ENCODE data around the gene HAS3.
"Not testable (repeated sequence)": the region's sequence is repeated elsewhere in the genome, so short reads cannot be mapped to it uniquely, and the experiment has no call there.

The HAS3 gene

DNA sequence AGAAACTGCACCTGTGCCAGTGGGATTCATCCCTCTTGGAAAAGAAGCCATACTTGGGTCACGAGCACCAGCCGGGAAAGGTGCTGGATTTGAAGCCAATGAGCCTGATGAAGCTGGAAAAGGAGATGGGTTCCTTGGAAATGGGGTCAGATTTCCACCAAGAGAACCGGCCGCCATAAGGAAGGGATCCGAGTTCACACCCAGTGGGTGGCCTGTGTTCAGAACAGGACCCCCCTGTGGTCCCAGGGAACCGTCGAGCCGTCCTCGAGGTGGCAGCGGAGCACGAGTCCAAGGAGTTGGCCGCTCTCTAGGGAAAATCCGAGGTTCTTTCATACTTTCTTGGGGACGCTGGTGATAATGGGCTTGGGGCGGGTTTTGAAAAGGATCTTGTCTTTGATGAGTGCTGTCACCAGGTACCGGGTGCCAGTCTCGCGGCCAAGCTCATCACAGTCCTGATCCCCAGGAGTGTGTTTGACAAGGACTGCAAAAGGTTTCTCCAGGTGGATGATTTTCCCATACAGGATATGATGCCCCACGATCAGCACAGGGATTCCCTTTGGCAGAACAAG lies 14.7 kb downstream of the HAS3 start:
- H3K4me3 ChIP-seq (replicated peaks; ENCODE audit: low read depth, low read length) = no peak overlapping the region
- DNase-seq (ENCODE audit: extremely low read depth, low read depth) = no peak
- TF ChIP-seq CTCF (IDR thresholded peaks at IDR 0.05; ENCODE audit: low read depth, low read length, missing control alignments) = no peak

DNA sequence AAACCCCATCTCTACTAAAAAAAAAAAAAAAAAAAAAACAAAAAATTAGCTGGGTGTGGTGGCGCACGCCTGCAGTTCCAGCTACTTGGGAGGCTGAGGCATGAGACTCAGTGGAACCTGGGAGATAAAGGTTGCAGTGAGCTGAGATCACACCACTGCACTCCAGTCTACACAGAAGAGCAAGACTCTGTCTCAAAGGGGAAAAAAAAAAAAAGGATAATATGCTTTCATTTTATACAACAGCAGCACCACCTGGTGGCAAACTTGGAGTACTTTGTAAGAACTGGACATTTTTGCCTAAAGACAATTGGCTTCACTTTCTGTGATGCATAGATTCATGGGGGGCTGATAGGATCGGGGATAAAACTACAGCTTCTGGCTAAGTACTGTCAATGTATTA lies 18.5 kb downstream of the HAS3 start:
- peak; percentile 49 for TF ChIP-seq CTCF (IDR thresholded peaks at IDR 0.05; ENCODE audit: low read depth, low read length, missing control alignments)
- DNase-seq (ENCODE audit: extremely low read depth, low read depth) = no peak

GRCh38 chr16:69124406-69124805 lies 19.0 kb downstream of the HAS3 start:
- not testable (repeated sequence) for H3K4me3 ChIP-seq (replicated peaks; ENCODE audit: low read depth, low read length); DNase-seq (ENCODE audit: extremely low read depth, low read depth)

More for the DNA sequence above, 18.5 kb downstream of the HAS3 start:
- H3K4me3 ChIP-seq (replicated peaks; ENCODE audit: low read depth, low read length) = no peak overlapping the region

DNA sequence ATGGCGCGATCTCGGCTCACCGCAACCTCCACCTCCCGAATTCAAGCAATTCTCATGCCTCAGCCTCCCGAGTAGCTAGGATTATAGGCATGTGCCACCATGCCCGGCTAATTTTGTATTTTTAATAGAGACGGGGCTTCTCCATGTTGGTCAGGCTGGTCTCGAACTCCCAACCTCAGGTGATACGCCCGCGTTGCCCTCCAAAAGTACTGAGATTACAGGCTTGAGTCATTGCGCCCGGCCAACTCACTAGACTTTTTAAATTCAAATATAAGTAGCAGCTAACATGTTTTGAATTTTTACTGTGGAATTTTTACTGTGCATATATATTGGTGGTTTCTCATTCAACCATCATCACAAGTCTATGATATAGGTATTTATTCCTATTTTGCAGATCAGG lies 19.5 kb downstream of the HAS3 start:
- not testable (repeated sequence) for DNase-seq (ENCODE audit: extremely low read depth, low read depth); H3K4me3 ChIP-seq (replicated peaks; ENCODE audit: low read depth, low read length)

GRCh38 chr16:69126221-69126620 lies 20.8 kb downstream of the HAS3 start:
- DNase-seq (ENCODE audit: extremely low read depth, low read depth) = no peak
- TF ChIP-seq CTCF (IDR thresholded peaks at IDR 0.05; ENCODE audit: low read depth, low read length, missing control alignments) = no peak
- no peak overlapping the region for H3K4me3 ChIP-seq (replicated peaks; ENCODE audit: low read depth, low read length)

DNA sequence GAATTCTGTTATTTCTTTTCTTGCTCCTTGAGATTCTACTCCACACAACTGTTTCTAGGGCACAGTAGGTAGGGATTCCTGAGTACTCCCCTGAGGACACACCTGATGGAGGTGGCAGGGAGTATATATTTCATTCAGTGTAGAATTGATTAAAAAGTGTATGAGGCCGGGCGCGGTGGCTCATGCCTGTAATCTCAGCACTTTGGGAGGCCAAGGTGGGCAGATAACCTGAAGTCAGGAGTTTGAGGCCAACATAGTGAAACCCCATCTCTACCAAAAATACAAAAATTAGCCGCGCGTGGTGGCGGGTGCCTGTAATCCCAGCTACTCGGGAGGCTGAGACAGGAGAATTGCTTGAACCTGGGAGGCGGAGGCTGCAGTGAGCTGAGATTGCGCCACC lies 21.3 kb downstream of the HAS3 start:
- DNase-seq (ENCODE audit: extremely low read depth, low read depth); H3K4me3 ChIP-seq (replicated peaks; ENCODE audit: low read depth, low read length): not testable (repeated sequence)

DNA sequence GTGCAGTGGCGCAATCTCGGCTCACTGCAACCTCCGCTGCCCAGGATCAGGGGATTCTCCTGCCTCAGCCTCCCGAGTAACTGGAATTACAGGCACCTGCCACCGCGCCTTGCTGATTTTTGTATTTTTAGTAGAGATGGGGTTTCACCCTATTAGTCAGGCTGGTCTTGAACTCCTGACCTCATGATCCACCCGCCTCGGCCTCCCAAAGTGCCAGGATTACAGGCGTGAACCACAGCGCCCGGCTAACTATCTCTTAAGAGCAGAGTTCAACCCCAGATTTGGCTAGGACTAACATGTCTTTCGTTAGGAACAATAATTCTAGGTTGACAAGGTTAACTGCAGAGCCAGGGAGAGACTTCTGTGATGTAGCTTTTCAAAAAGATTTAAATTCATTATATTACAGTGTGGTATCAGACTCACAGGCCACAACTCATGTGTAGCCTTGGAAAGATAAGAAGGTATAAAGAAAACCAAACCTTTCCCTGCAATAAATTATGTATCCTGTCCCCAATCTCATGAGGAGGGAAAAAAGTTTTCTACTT lies 22.6 kb downstream of the HAS3 start:
- no peak for TF ChIP-seq CTCF (IDR thresholded peaks at IDR 0.05; ENCODE audit: low read depth, low read length, missing control alignments)

GRCh38 chr16:69130461-69130860 lies 25.0 kb downstream of the HAS3 start:
- H3K4me3 ChIP-seq (replicated peaks; ENCODE audit: low read depth, low read length) = peak overlapping the region; percentile 99
- TF ChIP-seq CTCF (IDR thresholded peaks at IDR 0.05; ENCODE audit: low read depth, low read length, missing control alignments) = no peak
- DNase-seq (ENCODE audit: extremely low read depth, low read depth) = no peak

More for the DNA sequence above, 22.6 kb downstream of the HAS3 start:
- DNase-seq (ENCODE audit: extremely low read depth, low read depth) = no peak
- H3K4me3 ChIP-seq (replicated peaks; ENCODE audit: low read depth, low read length) = no peak overlapping the region
